ENCODE data around the gene VMAC. TPM values are rescaled to one million over a fixed set of nuclear protein-coding genes. Genes with fewer than 3 reads are reported as not detected.
A peak's percentile ranks its signal among the peaks of the same experiment; 100 is the strongest.

Gene VMAC
- total and polyA plus RNA-seq, 2 of the 13 experiments (the other 11 are each of a cell fraction or from before 2014, with no cell fraction given): 2.4 TPM

GRCh38 chr19:5913739-5914357 lies 9.2 kb downstream of the VMAC start, which contains the start of gene CAPS (continued):
- TF ChIP-seq GMEB1 (CRISPR knock-in tag; IDR thresholded peaks at IDR 0.05; ENCODE audit: borderline replicate concordance) (no peak), FOXA1 (IDR thresholded peaks at IDR 0.05) (no peak), FOXA1 (CRISPR knock-in tag; IDR thresholded peaks at IDR 0.05) (no peak), DMAP1 (CRISPR knock-in tag; IDR thresholded peaks at IDR 0.05) (no peak), AHR (CRISPR knock-in tag; IDR thresholded peaks at IDR 0.05) (no peak), ZNF34 (CRISPR knock-in tag; IDR thresholded peaks at IDR 0.05; ENCODE audit: borderline replicate concordance) (no peak), SIN3B (IDR thresholded peaks at IDR 0.05; ENCODE audit: low read length) (no peak), ZNF552 (CRISPR knock-in tag; IDR thresholded peaks at IDR 0.05; ENCODE audit: borderline replicate concordance) (no peak), MXD1 (CRISPR knock-in tag; IDR thresholded peaks at IDR 0.05) (0 out of 2 replicates have a peak, but pooled peaks have one; percentile 43), HNF4A (CRISPR knock-in tag; IDR thresholded peaks at IDR 0.05) (peak; percentile 15; the same call in 1 of the 2 replicates), CBFB (CRISPR knock-in tag; IDR thresholded peaks at IDR 0.05) (no peak)
- TF ChIP-seq, protein P1, sequence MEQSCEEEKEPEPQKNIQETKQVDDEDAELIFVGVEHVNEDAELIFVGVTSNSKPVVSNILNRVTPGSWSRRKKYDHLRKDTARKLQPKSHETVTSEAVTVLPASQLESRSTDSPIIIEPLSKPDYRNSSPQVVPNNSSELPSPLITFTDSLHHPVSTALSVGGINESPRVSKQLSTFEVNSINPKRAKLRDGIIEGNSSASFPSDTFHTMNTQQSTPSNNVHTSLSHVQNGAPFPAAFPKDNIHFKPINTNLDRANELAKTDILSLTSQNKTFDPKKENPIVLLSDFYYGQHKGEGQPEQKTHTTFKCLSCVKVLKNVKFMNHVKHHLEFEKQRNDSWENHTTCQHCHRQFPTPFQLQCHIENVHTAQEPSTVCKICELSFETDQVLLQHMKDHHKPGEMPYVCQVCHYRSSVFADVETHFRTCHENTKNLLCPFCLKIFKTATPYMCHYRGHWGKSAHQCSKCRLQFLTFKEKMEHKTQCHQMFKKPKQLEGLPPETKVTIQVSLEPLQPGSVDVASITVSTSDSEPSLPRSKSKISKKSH (CRISPR knock-in tag; IDR thresholded peaks at IDR 0.05; ENCODE audit: borderline replicate concordance): 0 out of 2 replicates have a peak, but pooled peaks have one; percentile 3
